Testis (tissue), 2 donors: ENCODE data around the gene RGL3.

ENCODE experiments used
- POLR2A ChIP-seq: fragments of 450-650 bp; IDR thresholded peaks from one replicate; pipeline ENCODE4 v1.6.1; 2017; ENCODE audit warnings: antibody characterized with exemption, mild to moderate bottlenecking, moderate library complexity
- TF ChIP-seq, protein P1 (sequence below), 3 experiments: fragments of 450-650 bp in 2 of 3; fragments of 200-600 bp in 1 of 3; sonication (generic) in 1 of 3; IDR thresholded peaks; one replicate each; pipeline ENCODE4 v1.5.1; 2016 to 2019; ENCODE audit warnings: antibody characterized with exemption in 3 of 3, mild to moderate bottlenecking in 2 of 3, moderate library complexity in 1 of 3

DNA sequence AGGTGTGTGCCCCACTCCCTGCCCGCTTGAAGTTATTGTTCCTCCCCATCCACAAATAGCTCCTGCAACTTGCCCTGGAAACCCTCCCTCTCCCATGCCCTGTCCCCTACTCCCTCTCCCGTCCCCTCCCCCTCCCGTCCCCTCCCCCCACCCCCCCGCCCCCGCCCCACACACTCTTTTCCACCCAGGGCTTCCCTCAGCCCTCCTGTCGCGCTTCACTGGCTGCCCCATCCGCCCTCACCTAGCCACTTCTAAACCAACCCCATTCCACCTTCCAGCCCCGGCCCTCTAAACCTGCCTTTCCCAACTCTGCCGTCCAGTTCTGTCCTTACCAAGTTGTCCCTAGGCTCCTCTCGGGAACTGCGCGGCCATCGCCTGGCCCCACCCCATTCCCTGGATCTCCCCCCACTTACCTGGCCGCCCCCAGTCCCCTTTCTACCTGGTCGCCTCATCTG lies 993 bp downstream of the RGL3 start:
- TF ChIP-seq POLR2A, result no peak
- TF ChIP-seq, protein P1, sequence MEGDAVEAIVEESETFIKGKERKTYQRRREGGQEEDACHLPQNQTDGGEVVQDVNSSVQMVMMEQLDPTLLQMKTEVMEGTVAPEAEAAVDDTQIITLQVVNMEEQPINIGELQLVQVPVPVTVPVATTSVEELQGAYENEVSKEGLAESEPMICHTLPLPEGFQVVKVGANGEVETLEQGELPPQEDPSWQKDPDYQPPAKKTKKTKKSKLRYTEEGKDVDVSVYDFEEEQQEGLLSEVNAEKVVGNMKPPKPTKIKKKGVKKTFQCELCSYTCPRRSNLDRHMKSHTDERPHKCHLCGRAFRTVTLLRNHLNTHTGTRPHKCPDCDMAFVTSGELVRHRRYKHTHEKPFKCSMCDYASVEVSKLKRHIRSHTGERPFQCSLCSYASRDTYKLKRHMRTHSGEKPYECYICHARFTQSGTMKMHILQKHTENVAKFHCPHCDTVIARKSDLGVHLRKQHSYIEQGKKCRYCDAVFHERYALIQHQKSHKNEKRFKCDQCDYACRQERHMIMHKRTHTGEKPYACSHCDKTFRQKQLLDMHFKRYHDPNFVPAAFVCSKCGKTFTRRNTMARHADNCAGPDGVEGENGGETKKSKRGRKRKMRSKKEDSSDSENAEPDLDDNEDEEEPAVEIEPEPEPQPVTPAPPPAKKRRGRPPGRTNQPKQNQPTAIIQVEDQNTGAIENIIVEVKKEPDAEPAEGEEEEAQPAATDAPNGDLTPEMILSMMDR (IDR thresholded peaks at IDR 0.05), result no peak
